C4-2B (cell line): Measurements from ENCODE around the gene GPR34.

Source experiments
- CTCF ChIP-seq: fragments of 450-650 bp; conservative IDR thresholded peaks from 2 replicates; pipeline ENCODE4 v1.5.1; 2017; ENCODE audit warnings: mild to moderate bottlenecking
- ZFX ChIP-seq: fragments of 450-650 bp; IDR thresholded peaks from 2 replicates; pipeline ENCODE4 v1.6.1; 2017

- TF ChIP-seq CTCF (no peak), ZFX (no peak)
Observed at GRCh38 chrX:41722816-41723618, 34.2 kb downstream of the GPR34 start.
